Liver (tissue), 9 donors: ENCODE measurements around the gene AGPAT3. TPM values are rescaled to one million over a fixed set of nuclear protein-coding genes. Genes with fewer than 3 reads are reported as not detected.

Experiments
- DNase-seq: peaks from one replicate; pipeline ENCODE4 v3.0.0-alpha.2; 2017; ENCODE audit warnings: low spot score
- H3K27ac ChIP-seq, 2 donors: one replicate each; pipeline ENCODE4 v1.7.0; 2013; ENCODE audit warnings: inconsistent platforms in 2 of 2, low read length in 2 of 2, control low read depth in 1 of 2, low read depth in 1 of 2, mild to moderate bottlenecking in 1 of 2
- H3K27me3 ChIP-seq, 4 donors: one replicate each; pipeline versions ENCODE4 v1.6.1 to v1.7.0; 2013; ENCODE audit warnings: low read length in 3 of 4, inconsistent platforms in 1 of 4, mild to moderate bottlenecking in 1 of 4, moderate library complexity in 1 of 4; ENCODE audit not compliant: control insufficient read depth in 4 of 4, insufficient read depth in 4 of 4
- H3K36me3 ChIP-seq, 4 donors: one replicate each; pipeline versions ENCODE4 v1.6.1 to v1.7.0; 2013; ENCODE audit warnings: low read length in 3 of 4, mild to moderate bottlenecking in 3 of 4, low read depth in 1 of 4, moderate library complexity in 1 of 4; ENCODE audit not compliant: control insufficient read depth in 4 of 4, insufficient read depth in 3 of 4
- H3K4me1 ChIP-seq, 4 donors: one replicate each; pipeline versions ENCODE4 v1.6.1 to v1.7.0; 2013; ENCODE audit warnings: low read length in 3 of 4, mild to moderate bottlenecking in 3 of 4, moderate library complexity in 1 of 4; ENCODE audit not compliant: control insufficient read depth in 4 of 4, insufficient read depth in 4 of 4
- H3K4me3 ChIP-seq, 3 donors: one replicate each; pipeline versions ENCODE4 v1.6.1 to v1.7.0; 2013; ENCODE audit warnings: low read length in 3 of 3, control low read depth in 1 of 3, low read depth in 1 of 3, mild to moderate bottlenecking in 1 of 3
- H3K9ac ChIP-seq, 2 donors: one replicate each; pipeline ENCODE4 v1.7.0; 2013; ENCODE audit warnings: low read length in 2 of 2, mild to moderate bottlenecking in 2 of 2, moderate library complexity in 2 of 2, control low read depth in 1 of 2, low read depth in 1 of 2
- H3K9me3 ChIP-seq, 4 donors: one replicate each; pipeline versions ENCODE4 v1.6.1 to v1.7.0; 2013; ENCODE audit warnings: low read length in 3 of 4; ENCODE audit not compliant: control insufficient read depth in 4 of 4
- EGR1 ChIP-seq, 2 donors: IDR thresholded peaks; 2 replicates each; pipeline ENCODE4 v1.6.1; 2016 to 2018; ENCODE audit warnings: antibody characterized with exemption in 2 of 2, low read depth in 2 of 2
- FOXA1 ChIP-seq: IDR thresholded peaks from 2 replicates; pipeline ENCODE4 v1.6.1; 2016; ENCODE audit warnings: antibody characterized with exemption
- FOXA2 ChIP-seq: IDR thresholded peaks from 2 replicates; pipeline ENCODE4 v1.6.1; 2016; ENCODE audit warnings: antibody characterized with exemption
- GABPA ChIP-seq, 2 donors: IDR thresholded peaks in 1 of 2; conservative IDR thresholded peaks in 1 of 2; 2 replicates each; pipeline ENCODE4 v1.6.1; 2016; ENCODE audit warnings: antibody characterized with exemption in 2 of 2, mild to moderate bottlenecking in 1 of 2, moderate library complexity in 1 of 2
- HNF4A ChIP-seq, 2 donors: conservative IDR thresholded peaks; 2 replicates each; pipeline ENCODE4 v1.6.1; 2016; ENCODE audit warnings: antibody characterized with exemption in 2 of 2, mild to moderate bottlenecking in 2 of 2
- HNF4G ChIP-seq: IDR thresholded peaks from 2 replicates; pipeline ENCODE4 v1.6.1; 2016; ENCODE audit warnings: antibody characterized with exemption
- JUND ChIP-seq, 2 donors: IDR thresholded peaks; 2 replicates each; pipeline ENCODE4 v1.6.1; 2016; ENCODE audit warnings: antibody characterized with exemption in 2 of 2
- MAX ChIP-seq: IDR thresholded peaks from 2 replicates; pipeline ENCODE4 v1.6.1; 2016; ENCODE audit warnings: antibody characterized with exemption
- NR2F2 ChIP-seq: IDR thresholded peaks from 2 replicates; pipeline ENCODE4 v1.6.1; 2016; ENCODE audit warnings: antibody characterized with exemption
- RAD21 ChIP-seq, 2 donors: IDR thresholded peaks; 2 replicates each; pipeline ENCODE4 v1.6.1; 2016; ENCODE audit warnings: antibody characterized with exemption in 2 of 2, mild to moderate bottlenecking in 2 of 2
- RXRA ChIP-seq, 2 donors: IDR thresholded peaks; 2 replicates each; pipeline ENCODE4 v1.6.1; 2017 to 2018; ENCODE audit warnings: antibody characterized with exemption in 2 of 2, mild to moderate bottlenecking in 1 of 2
- YY1 ChIP-seq: IDR thresholded peaks from 2 replicates; pipeline ENCODE4 v1.6.1; 2016; ENCODE audit warnings: antibody characterized with exemption, mild to moderate bottlenecking
- ZBTB33 ChIP-seq: IDR thresholded peaks from 2 replicates; pipeline ENCODE4 v1.6.1; 2016; ENCODE audit warnings: antibody characterized with exemption
- WGBS: extraction: QIAGEN DNeasy Blood & Tissue Kit; methylation state at CpG from one replicate; pipeline ENCODE4 v1.1.7; 2013; 5-methylcytosine and 5-hydroxymethylcytosine counted together
- polyA plus RNA-seq, 2 donors: library from polyadenylated mRNA; stranded (reverse) in 1 of 2; unstranded in 1 of 2; fragments of 200-250 nt in 1 of 2; fragments of >200 nt in 1 of 2; fragmentation: Nextera tagmentation in 1 of 2; extraction: Ambion mirVana in 1 of 2; gene quantifications; one replicate each; pipeline versions ENCODE4 v1.2.1 to v1.2.3, GENCODE V29; 2013 to 2015
- total RNA-seq, 2 donors: library from RNA; depleted of rRNA; stranded (reverse); fragments of >200 nt; gene quantifications; one replicate each; pipeline ENCODE4 v1.2.3, GENCODE V29; 2014
- TF ChIP-seq, protein P1 (sequence below): IDR thresholded peaks from 2 replicates; pipeline ENCODE4 v1.6.1; 2016; ENCODE audit warnings: antibody characterized with exemption
- TF ChIP-seq, protein P2 (sequence below): IDR thresholded peaks from 2 replicates; pipeline ENCODE4 v1.6.1; 2016; ENCODE audit warnings: antibody characterized with exemption, mild to moderate bottlenecking
- donor health status: healthy.
- donor health status: healthy.
- donor health status: healthy.
- donor health status: healthy.
- donor health status: healthy.

The AGPAT3 gene
- total and polyA plus RNA-seq, 4 donors = 32.3 to 148 (median 59.8) TPM

DNA sequence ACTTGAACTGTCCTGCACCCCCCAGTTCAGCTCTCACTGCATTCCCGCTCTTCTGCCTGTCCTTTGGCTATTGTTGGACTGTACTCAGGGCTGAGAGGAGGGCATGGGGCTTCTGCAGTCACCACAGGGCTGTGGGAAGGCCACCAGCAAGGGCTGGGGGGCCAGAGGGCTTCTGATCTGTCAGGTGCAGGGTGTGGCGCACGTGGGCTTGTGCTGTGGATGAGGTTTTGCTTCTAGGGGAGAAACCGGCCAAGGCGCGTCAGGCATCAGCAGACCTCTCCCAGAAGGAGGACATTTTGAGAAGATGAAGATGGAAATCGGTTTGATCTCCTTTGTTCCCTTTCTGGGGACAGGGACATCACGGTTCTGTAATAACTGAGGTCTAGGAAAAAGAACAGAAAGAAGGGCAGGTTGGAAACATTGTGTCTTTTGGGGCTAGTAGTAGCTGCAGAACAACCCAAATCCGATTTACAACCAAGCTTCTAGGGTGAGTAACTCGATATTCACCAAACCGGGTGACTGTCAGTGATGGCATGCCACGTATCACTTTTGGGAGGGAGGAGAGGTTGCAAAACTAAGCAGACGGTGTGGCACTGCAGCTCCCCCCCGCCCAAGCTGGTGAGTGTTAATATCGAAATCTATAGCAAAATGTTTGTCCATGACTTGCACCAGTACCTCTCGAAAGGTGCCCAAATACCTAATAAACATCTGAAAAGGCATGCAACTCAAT lies 40.9 kb downstream of the AGPAT3 start:
- 93% methylated on average over 16 of the region's 16 CpGs for whole genome bisulfite sequencing
- Histone ChIP-seq H3K9ac (no peak overlapping the region), H3K27ac (no peak overlapping the region), H3K4me3 (no peak overlapping the region), H3K4me1 (peaks cover 2 to 38% (median 26%) of the 10 kb centered on the region in 4 donors), H3K36me3 (peaks cover 0 to 4% (median 0%) of the 10 kb centered on the region in 4 donors), H3K27me3 (no peaks in the 10 kb centered on the region), H3K9me3 (no peaks in the 10 kb centered on the region)
- DNase-seq = no peak
- no peak for TF ChIP-seq FOXA1
- TF ChIP-seq RXRA (IDR thresholded peaks at IDR 0.05) = no peak
- TF ChIP-seq, protein P1, sequence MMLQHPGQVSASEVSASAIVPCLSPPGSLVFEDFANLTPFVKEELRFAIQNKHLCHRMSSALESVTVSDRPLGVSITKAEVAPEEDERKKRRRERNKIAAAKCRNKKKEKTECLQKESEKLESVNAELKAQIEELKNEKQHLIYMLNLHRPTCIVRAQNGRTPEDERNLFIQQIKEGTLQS = no peak
- no peak for TF ChIP-seq HNF4A (conservative IDR thresholded peaks at IDR 0.05)
- TF ChIP-seq YY1 = no peak
- TF ChIP-seq MAX = no peak
- TF ChIP-seq ZBTB33 = no peak
- no peak for TF ChIP-seq EGR1 (IDR thresholded peaks at IDR 0.05; ENCODE audit: low read depth in 2 of 2)
- TF ChIP-seq RAD21 (IDR thresholded peaks at IDR 0.05) = no peak
- TF ChIP-seq NR2F2 = no peak
- no peak for TF ChIP-seq FOXA2
- TF ChIP-seq HNF4G = no peak
- TF ChIP-seq, protein P2, sequence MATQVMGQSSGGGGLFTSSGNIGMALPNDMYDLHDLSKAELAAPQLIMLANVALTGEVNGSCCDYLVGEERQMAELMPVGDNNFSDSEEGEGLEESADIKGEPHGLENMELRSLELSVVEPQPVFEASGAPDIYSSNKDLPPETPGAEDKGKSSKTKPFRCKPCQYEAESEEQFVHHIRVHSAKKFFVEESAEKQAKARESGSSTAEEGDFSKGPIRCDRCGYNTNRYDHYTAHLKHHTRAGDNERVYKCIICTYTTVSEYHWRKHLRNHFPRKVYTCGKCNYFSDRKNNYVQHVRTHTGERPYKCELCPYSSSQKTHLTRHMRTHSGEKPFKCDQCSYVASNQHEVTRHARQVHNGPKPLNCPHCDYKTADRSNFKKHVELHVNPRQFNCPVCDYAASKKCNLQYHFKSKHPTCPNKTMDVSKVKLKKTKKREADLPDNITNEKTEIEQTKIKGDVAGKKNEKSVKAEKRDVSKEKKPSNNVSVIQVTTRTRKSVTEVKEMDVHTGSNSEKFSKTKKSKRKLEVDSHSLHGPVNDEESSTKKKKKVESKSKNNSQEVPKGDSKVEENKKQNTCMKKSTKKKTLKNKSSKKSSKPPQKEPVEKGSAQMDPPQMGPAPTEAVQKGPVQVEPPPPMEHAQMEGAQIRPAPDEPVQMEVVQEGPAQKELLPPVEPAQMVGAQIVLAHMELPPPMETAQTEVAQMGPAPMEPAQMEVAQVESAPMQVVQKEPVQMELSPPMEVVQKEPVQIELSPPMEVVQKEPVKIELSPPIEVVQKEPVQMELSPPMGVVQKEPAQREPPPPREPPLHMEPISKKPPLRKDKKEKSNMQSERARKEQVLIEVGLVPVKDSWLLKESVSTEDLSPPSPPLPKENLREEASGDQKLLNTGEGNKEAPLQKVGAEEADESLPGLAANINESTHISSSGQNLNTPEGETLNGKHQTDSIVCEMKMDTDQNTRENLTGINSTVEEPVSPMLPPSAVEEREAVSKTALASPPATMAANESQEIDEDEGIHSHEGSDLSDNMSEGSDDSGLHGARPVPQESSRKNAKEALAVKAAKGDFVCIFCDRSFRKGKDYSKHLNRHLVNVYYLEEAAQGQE = no peak
- TF ChIP-seq GABPA (IDR thresholded peaks at IDR 0.05 in 1 of 2, conservative IDR thresholded peaks at IDR 0.05 in 1 of 2) = no peak

DNA sequence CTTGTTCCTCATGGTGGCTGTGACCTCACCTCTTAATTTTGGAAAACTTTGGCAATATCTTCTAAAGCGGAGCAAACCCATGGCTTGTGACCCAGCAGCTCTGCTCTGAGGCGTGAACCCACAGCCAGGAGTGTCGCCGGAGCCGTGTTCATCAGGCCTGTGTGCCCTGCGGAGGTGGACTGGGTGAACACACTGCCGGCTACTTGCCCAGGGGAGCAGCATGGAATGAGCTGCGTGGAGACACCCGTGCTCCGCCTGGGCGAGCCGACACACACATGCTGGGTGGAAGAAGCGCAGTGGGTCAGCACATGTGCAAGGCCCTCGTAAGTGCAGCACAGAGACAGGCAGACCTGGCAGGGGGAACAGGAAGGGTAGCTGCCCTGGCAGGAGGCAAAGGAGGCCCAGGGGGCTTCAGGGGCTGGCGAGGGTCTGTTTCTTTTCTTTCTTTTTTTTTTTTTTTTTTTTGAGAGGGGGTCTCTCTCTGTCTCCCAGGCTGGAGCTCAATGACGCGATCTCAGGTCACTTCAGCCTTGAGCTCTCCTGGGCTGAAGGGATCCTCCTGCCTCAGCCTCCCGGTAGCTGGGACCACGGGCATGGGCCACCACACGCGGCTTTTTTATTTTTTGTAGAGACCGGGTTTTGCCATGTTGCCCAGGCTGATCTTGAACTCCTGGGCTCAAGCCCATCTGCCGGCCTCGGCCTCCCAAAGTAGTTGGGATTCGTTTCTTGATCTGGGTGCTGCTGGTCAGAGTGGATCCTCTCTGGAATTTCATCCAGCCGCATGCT lies 41.8 kb downstream of the AGPAT3 start:
- DNase-seq = no peak
- Histone ChIP-seq H3K27me3 (no peaks in the 10 kb centered on the region), H3K9me3 (no peaks in the 10 kb centered on the region), H3K9ac (no peak overlapping the region), H3K27ac (no peak overlapping the region), H3K4me1 (peaks cover 5 to 47% (median 34%) of the 10 kb centered on the region in 4 donors), H3K36me3 (peaks cover 0 to 4% (median 0%) of the 10 kb centered on the region in 4 donors), H3K4me3 (no peak overlapping the region)
- 98% methylated on average over 26 of the region's 26 CpGs for WGBS
- TF ChIP-seq, protein P1 = no peak
- no peak for TF ChIP-seq YY1
- no peak for TF ChIP-seq HNF4G
- TF ChIP-seq ZBTB33 = no peak
- no peak for TF ChIP-seq FOXA1
- TF ChIP-seq MAX = no peak
- no peak for TF ChIP-seq RXRA (IDR thresholded peaks at IDR 0.05)
- TF ChIP-seq, protein P2 = no peak
- no peak for TF ChIP-seq JUND (IDR thresholded peaks at IDR 0.05)
- TF ChIP-seq NR2F2 = no peak
